HCT116 (cell line): ENCODE data around the gene CDK19. TPM values are rescaled to one million over a fixed set of nuclear protein-coding genes. Genes with fewer than 3 reads are reported as not detected.

Experiments used
- ATAC-seq: fragments of 200-7000 bp; cut with Tn5 transposase; 2 replicates; pipeline ENCODE4 v1.9.1; 2020; ENCODE audit warnings: mild to moderate bottlenecking, moderate library complexity
- BruUV-seq: library from RNA; stranded (reverse); fragments of 400-500 nt; replicated peaks from 2 replicates; lab custom pipeline; 2021; lab: Mats Ljungman, UMichigan
- CTCF ChIA-PET: fragments of 300-600 bp; sonication (Branson Sonifier 250); formaldehyde crosslinking; loops from one replicate; lab custom pipeline; 2021; ENCODE audit warnings: antibody characterized with exemption; lab: Charles Lee
- POLR2A ChIA-PET: fragments of 300-600, 350-600 bp; sonication (Branson Sonifier 250); formaldehyde crosslinking; loops from one replicate; lab custom pipeline; 2021; ENCODE audit warnings: antibody characterized with exemption; lab: Charles Lee
- RAD21 ChIA-PET, 2 experiments: fragments of 300-600 bp; sonication (Branson Sonifier 250); formaldehyde crosslinking; loops; one replicate each; lab custom pipeline; 2023; ENCODE audit warnings: low total read pairs in 2 of 2; ENCODE audit not compliant: uncharacterized antibody in 2 of 2, unreplicated experiment in 2 of 2, low non-redundant PET in 1 of 2; lab: Charles Lee
- DNase-seq: peaks from one replicate; pipeline ENCODE4 v3.0.0-alpha.2; 2010; ENCODE audit warnings: low read depth, low spot score
- H2AFZ ChIP-seq: fragments of 200-600 bp; shearing (Covaris generic), sonication (generic); 2 replicates; pipeline ENCODE4 v1.6.1; 2017; ENCODE audit warnings: low read depth, mixed run types, mixed read lengths, antibody characterized with exemption, low read length; ENCODE audit not compliant: poor library complexity, severe bottlenecking
- H3K27ac ChIP-seq: 2 replicates; pipeline ENCODE4 v1.5.1; 2012; ENCODE audit warnings: low read depth, low read length
- H3K27me3 ChIP-seq: fragments of 200-600 bp; sonication (generic); 2 replicates; pipeline ENCODE4 v1.6.1; 2016; ENCODE audit warnings: mixed run types, low read length, mixed read lengths; ENCODE audit not compliant: insufficient read depth
- H3K36me3 ChIP-seq, 2 experiments: fragments of 200-500 bp in 1 of 2; fragments of 200-600 bp in 1 of 2; sonication (Bioruptor generic) in 1 of 2; sonication (generic) in 1 of 2; 2 replicates each; pipeline versions ENCODE4 v1.5.1 to v1.6.1; 2014 to 2016; ENCODE audit warnings: low read length in 2 of 2, inconsistent platforms in 1 of 2, mixed read lengths in 1 of 2, mixed run types in 1 of 2; ENCODE audit not compliant: insufficient read depth in 2 of 2, control insufficient read depth in 1 of 2
- H3K4me1 ChIP-seq, 2 experiments: fragments of 200-600 bp in 1 of 2; sonication (generic) in 1 of 2; 2 replicates each; pipeline versions ENCODE4 v1.5.1 to v1.6.1; 2012 to 2017; ENCODE audit warnings: low read length in 2 of 2, inconsistent platforms in 1 of 2, mild to moderate bottlenecking in 1 of 2, mixed read lengths in 1 of 2, mixed run types in 1 of 2, moderate library complexity in 1 of 2; ENCODE audit not compliant: insufficient read depth in 2 of 2, control insufficient read depth in 1 of 2
- H3K4me2 ChIP-seq: fragments of 200-600 bp; sonication (generic); 2 replicates; pipeline ENCODE4 v1.6.1; 2017; ENCODE audit warnings: mixed run types, low read length, mixed read lengths
- H3K4me3 ChIP-seq, 2 experiments: fragments of 200-600 bp in 1 of 2; sonication (generic) in 1 of 2; replicated peaks in 1 of 2; 2 replicates each; pipeline ENCODE4 v1.5.1; 2011 to 2016; ENCODE audit warnings: low read length in 2 of 2, control low read depth in 1 of 2, low read depth in 1 of 2, mild to moderate bottlenecking in 1 of 2, mixed read lengths in 1 of 2, mixed run types in 1 of 2
- H3K79me2 ChIP-seq: fragments of 200-600 bp; sonication (generic); 2 replicates; pipeline ENCODE4 v1.6.1; 2017; ENCODE audit warnings: mild to moderate bottlenecking, mixed run types, low read length, moderate library complexity, mixed read lengths; ENCODE audit not compliant: insufficient read depth
- H3K9ac ChIP-seq: fragments of 200-600 bp; sonication (generic); 2 replicates; pipeline ENCODE4 v1.6.1; 2016; ENCODE audit warnings: low read length, mixed read lengths
- H3K9me2 ChIP-seq: fragments of 200-600 bp; sonication (generic), shearing (Covaris generic); 2 replicates; pipeline ENCODE4 v1.6.1; 2017; ENCODE audit warnings: mixed run types, mild to moderate bottlenecking, moderate library complexity; ENCODE audit not compliant: insufficient read depth
- H3K9me3 ChIP-seq, 2 experiments: fragments of 200-500 bp in 1 of 2; fragments of 200-600 bp in 1 of 2; sonication (Bioruptor generic) in 1 of 2; sonication (generic) in 1 of 2; 2 replicates each; pipeline ENCODE4 v1.6.1; 2014 to 2017; ENCODE audit warnings: low read length in 2 of 2, mixed read lengths in 2 of 2, inconsistent platforms in 1 of 2, low read depth in 1 of 2, mild to moderate bottlenecking in 1 of 2, mixed run types in 1 of 2, moderate library complexity in 1 of 2; ENCODE audit not compliant: control insufficient read depth in 1 of 2, insufficient read depth in 1 of 2
- H4K20me1 ChIP-seq: fragments of 200-600 bp; sonication (generic), shearing (Covaris generic); 2 replicates; pipeline ENCODE4 v1.6.1; 2017; ENCODE audit warnings: mixed run types, mild to moderate bottlenecking, moderate library complexity; ENCODE audit not compliant: insufficient read depth
- CBX3 ChIP-seq: IDR thresholded peaks from 2 replicates; pipeline ENCODE4 v1.6.1; 2012; ENCODE audit warnings: low read depth
- CEBPB ChIP-seq: IDR thresholded peaks from 2 replicates; pipeline ENCODE4 v1.6.1; 2012; ENCODE audit warnings: low read depth
- EZH2phosphoT487 ChIP-seq: fragments of 200-600 bp; IDR thresholded peaks from 2 replicates; pipeline ENCODE4 v1.6.1; 2018; ENCODE audit warnings: antibody characterized with exemption, borderline replicate concordance
- SP1 ChIP-seq: IDR thresholded peaks from 2 replicates; pipeline ENCODE4 v1.6.1; 2012; ENCODE audit warnings: low read depth
- SRF ChIP-seq: IDR thresholded peaks from 2 replicates; pipeline ENCODE4 v1.6.1; 2012; ENCODE audit warnings: low read depth
- intact Hi-C: fragments of 100-400 bp; cut with micrococcal nuclease; formaldehyde crosslinking; loops from 2 replicates; pipeline ENCODE4 v1.10.0; 2022
- total RNA-seq: library from RNA; stranded (reverse); gene quantifications from one replicate; pipeline ENCODE4 v1.2.1, GENCODE V29; 2021; ENCODE audit not compliant: unreplicated experiment
- TF ChIP-seq, protein P1 (sequence below): IDR thresholded peaks from 2 replicates; pipeline ENCODE4 v1.6.1; 2012
- TF ChIP-seq, protein P2 (sequence below), 3 experiments: fragments of 200-600 bp in 1 of 3; sonication (generic) in 1 of 3; IDR thresholded peaks in 2 of 3; conservative IDR thresholded peaks in 1 of 3; 2 replicates each; pipeline ENCODE4 v1.5.1; 2012 to 2017; ENCODE audit warnings: low read depth in 2 of 3, low read length in 2 of 3, antibody characterized with exemption in 1 of 3, borderline replicate concordance in 1 of 3, control low read depth in 1 of 3, mild to moderate bottlenecking in 1 of 3, mixed read lengths in 1 of 3, mixed run types in 1 of 3, moderate library complexity in 1 of 3; ENCODE audit not compliant: insufficient read depth in 1 of 3

Gene CDK19
- total RNA-seq, 1 experiment from 2014 or later = 20.0 TPM

DNA sequence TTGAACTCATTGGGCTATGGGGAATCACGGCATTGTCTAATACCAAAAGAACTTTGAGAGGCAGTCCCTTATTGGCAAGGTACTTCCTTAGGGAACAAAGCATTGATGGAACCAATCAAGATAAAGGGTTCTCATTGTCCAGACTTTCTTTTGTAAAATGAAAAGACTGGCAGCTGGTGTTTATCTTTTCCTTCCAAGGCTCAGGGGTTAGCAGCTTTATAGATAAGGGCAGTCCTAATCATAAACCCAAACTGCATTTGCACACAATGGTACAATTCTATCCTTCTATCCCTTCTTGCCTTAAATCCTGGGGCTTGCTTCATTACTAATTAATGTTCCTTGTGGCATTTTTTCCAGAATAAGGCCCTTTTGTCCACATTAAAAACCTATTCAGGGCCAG is 28.6 kb downstream of the CDK19 start (continued):
- TF ChIP-seq, protein P1, sequence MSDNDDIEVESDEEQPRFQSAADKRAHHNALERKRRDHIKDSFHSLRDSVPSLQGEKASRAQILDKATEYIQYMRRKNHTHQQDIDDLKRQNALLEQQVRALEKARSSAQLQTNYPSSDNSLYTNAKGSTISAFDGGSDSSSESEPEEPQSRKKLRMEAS = no peak
- TF ChIP-seq CEBPB (no peak), SRF (no peak), CBX3 (no peak)

DNA sequence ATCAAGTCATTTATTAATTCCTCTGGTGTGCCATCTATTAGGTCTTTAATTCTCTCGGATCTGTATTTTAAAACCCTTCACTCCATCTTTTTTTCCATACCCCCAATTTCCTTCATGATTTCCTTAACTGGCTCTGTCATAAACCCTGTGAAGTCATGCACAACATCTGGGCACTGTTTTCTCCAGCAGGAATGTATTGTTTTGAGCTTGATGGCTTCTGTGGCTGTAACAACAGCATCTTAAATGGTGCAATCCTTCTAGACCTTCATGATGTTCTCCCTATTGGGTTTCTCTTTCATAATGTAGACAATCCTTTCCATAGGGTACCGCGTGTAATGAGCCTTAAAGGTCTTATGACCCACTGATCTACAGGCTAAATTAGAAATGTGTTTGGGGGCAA is 29.0 kb downstream of the CDK19 start:
- no peaks in the 10 kb centered on the region for H3K27me3 ChIP-seq
- no peak overlapping the region for H3K27ac ChIP-seq
- no peak for TF ChIP-seq EZH2phosphoT487
- TF ChIP-seq, protein P2, sequence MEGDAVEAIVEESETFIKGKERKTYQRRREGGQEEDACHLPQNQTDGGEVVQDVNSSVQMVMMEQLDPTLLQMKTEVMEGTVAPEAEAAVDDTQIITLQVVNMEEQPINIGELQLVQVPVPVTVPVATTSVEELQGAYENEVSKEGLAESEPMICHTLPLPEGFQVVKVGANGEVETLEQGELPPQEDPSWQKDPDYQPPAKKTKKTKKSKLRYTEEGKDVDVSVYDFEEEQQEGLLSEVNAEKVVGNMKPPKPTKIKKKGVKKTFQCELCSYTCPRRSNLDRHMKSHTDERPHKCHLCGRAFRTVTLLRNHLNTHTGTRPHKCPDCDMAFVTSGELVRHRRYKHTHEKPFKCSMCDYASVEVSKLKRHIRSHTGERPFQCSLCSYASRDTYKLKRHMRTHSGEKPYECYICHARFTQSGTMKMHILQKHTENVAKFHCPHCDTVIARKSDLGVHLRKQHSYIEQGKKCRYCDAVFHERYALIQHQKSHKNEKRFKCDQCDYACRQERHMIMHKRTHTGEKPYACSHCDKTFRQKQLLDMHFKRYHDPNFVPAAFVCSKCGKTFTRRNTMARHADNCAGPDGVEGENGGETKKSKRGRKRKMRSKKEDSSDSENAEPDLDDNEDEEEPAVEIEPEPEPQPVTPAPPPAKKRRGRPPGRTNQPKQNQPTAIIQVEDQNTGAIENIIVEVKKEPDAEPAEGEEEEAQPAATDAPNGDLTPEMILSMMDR (IDR thresholded peaks at IDR 0.05 in 2 of 3, conservative IDR thresholded peaks at IDR 0.05 in 1 of 3; ENCODE audit: borderline replicate concordance in 1 of 3, insufficient read depth in 1 of 3, low read depth in 2 of 3, low read length in 2 of 3) = no peak
- TF ChIP-seq, protein P1 = no peak
- TF ChIP-seq SP1 = no peak
- TF ChIP-seq, all 23 proteins: peak for 0
- no TSS peak for BruUV-seq
- H3K4me1 ChIP-seq = no peaks in the 10 kb centered on the region
- H3K36me3 ChIP-seq = no peaks in the 10 kb centered on the region
- no peak overlapping the region for H2AFZ ChIP-seq
- H3K9me2 ChIP-seq = no peaks in the 10 kb centered on the region
- no peaks in the 10 kb centered on the region for H4K20me1 ChIP-seq
- no peak overlapping the region for H3K9ac ChIP-seq
- no peaks in the 10 kb centered on the region for H3K79me2 ChIP-seq
- no peak for ATAC-seq
- H3K4me2 ChIP-seq = no peak overlapping the region
- RAD21 ChIA-PET = no interaction called here
- intact Hi-C loops = no loop called here
- CTCF ChIA-PET = no interaction called here
- H3K4me3 ChIP-seq = no peak overlapping the region
- DNase-seq = no peak
- H3K9me3 ChIP-seq = peaks cover 0 to 8% of the 10 kb centered on the region in 2 experiments; a peak in 1 of 4 replicates
- POLR2A ChIA-PET = no interaction called here
